LNCaP clone FGC (cell line): ENCODE measurements around the gene PKHD1.

Source experiments
- DNase-seq: peaks from one replicate; pipeline ENCODE4 v3.0.0-alpha.2; 2011; ENCODE audit warnings: low read depth
- H3K4me3 ChIP-seq: 2 replicates; pipeline ENCODE4 v1.5.1; 2011; ENCODE audit warnings: mild to moderate bottlenecking, low read depth, low read length, control low read depth
- TF ChIP-seq, protein P1 (sequence below): IDR thresholded peaks from 2 replicates; pipeline ENCODE4 v1.5.1; 2012; ENCODE audit warnings: mild to moderate bottlenecking; ENCODE audit not compliant: control insufficient read depth, insufficient read depth; ENCODE audit errors: extremely low read depth

Gene PKHD1

DNA sequence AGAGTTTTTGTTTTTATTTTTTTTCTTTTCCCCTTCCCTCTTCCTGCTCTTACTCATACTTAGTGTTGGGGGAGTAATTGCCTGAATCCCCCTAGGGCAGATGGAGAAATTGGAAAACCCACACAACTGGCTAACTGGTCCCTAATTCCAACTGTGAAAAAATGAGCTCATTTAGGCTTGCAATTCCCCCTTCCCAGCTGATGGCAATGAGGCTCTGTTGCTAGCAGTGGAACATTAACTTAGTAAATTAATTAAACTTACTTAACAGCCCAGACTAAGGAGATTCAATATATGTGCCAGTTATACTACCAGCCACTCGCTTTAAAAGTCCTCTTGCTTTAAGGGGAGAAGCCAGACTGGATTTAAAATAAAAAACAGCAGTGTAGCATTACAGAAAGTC lies 76.6 kb downstream of the PKHD1 start:
- TF ChIP-seq, protein P1, sequence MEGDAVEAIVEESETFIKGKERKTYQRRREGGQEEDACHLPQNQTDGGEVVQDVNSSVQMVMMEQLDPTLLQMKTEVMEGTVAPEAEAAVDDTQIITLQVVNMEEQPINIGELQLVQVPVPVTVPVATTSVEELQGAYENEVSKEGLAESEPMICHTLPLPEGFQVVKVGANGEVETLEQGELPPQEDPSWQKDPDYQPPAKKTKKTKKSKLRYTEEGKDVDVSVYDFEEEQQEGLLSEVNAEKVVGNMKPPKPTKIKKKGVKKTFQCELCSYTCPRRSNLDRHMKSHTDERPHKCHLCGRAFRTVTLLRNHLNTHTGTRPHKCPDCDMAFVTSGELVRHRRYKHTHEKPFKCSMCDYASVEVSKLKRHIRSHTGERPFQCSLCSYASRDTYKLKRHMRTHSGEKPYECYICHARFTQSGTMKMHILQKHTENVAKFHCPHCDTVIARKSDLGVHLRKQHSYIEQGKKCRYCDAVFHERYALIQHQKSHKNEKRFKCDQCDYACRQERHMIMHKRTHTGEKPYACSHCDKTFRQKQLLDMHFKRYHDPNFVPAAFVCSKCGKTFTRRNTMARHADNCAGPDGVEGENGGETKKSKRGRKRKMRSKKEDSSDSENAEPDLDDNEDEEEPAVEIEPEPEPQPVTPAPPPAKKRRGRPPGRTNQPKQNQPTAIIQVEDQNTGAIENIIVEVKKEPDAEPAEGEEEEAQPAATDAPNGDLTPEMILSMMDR = no peak

GRCh38 chr6:52010145-52010544 lies 77.3 kb downstream of the PKHD1 start:
- no peak overlapping the region for H3K4me3 ChIP-seq
- TF ChIP-seq, protein P1 = no peak
- no peak for DNase-seq

More for the DNA sequence above, 76.6 kb downstream of the PKHD1 start:
- no peak overlapping the region for H3K4me3 ChIP-seq
- no peak for DNase-seq

DNA sequence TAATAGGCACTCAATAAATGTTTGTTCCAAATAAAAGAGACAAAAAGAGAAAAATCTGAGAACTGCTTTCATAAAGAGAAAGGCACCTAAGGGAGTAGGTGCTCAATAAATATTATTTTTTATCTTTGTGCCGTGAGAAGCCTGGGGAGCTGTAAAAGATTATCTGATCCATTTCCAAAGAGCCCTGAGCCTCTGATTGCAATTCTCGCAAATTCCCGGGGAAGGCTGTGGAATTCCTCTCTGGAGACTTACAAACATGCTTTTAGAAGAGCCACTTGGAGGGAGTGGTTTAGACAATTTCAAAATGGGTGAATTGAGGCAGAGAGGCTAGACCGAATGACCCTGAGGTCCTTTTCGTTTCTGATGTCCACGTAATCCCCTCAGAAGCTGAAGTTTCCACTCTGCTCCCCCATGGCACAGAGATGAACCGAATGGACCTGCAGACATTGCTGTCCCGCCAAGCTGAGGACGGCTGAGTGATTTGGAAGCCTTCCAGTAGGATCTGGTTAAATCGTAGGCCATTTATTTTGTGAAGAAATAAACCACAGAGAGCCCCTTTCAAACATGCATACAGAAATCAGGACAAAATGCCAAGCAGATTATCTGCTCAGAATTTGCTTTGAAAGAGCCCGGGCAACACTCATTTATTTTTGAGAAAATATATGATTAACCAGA lies 77.8 kb downstream of the PKHD1 start:
- no peak for DNase-seq
- TF ChIP-seq, protein P1 = no peak
- H3K4me3 ChIP-seq = no peak overlapping the region

GRCh38 chr6:52000064-52000463 lies 87.3 kb downstream of the PKHD1 start:
- TF ChIP-seq, protein P1 = no peak
- no peak overlapping the region for H3K4me3 ChIP-seq
- no peak for DNase-seq

GRCh38 chr6:51996296-51996947 lies 91.0 kb downstream of the PKHD1 start:
- no peak overlapping the region for H3K4me3 ChIP-seq
- TF ChIP-seq, protein P1 = no peak
- DNase-seq = no peak

GRCh38 chr6:51995214-51995755 lies 92.1 kb downstream of the PKHD1 start:
- TF ChIP-seq, protein P1 = no peak
- H3K4me3 ChIP-seq = no peak overlapping the region
- no peak for DNase-seq
